ENCODE results near the gene SERPINA12.

GRCh38 chr14:94480809-94481208 is 28.5 kb downstream of the SERPINA12 start:
- TF ChIP-seq EZH2 (IDR thresholded peaks at IDR 0.05) (no peak), POLR2AphosphoS5 (IDR thresholded peaks at IDR 0.05; ENCODE audit: borderline replicate concordance, low read depth, low read length) (no peak)

All from SK-N-MC (cell line).